GM12878 (cell line): ENCODE results near the gene CFAP61.

ENCODE experiments used
- ATF3 ChIP-seq: IDR thresholded peaks from 2 replicates; pipeline ENCODE4 v1.6.1; 2011; ENCODE audit warnings: low read depth, mild to moderate bottlenecking, low read length, moderate library complexity, borderline replicate concordance; ENCODE audit errors: extremely low read depth
- CTCF ChIP-seq, 3 experiments: IDR thresholded peaks in 2 of 3; conservative IDR thresholded peaks in 1 of 3; 2 replicates each; pipeline ENCODE4 v1.5.1; 2011; ENCODE audit warnings: low read depth in 3 of 3, low read length in 3 of 3, mild to moderate bottlenecking in 3 of 3, control low read depth in 2 of 3, moderate library complexity in 2 of 3, inconsistent platforms in 1 of 3, mixed read lengths in 1 of 3; ENCODE audit not compliant: control insufficient read depth in 2 of 3, insufficient read depth in 1 of 3; ENCODE audit errors: extremely low read depth in 1 of 3
- PKNOX1 ChIP-seq: fragments of 450-650 bp; IDR thresholded peaks from 2 replicates; pipeline ENCODE4 v1.6.1; 2016; ENCODE audit warnings: mild to moderate bottlenecking
- RAD21 ChIP-seq: IDR thresholded peaks from 2 replicates; pipeline ENCODE4 v1.6.1; 2011; ENCODE audit warnings: mild to moderate bottlenecking, low read depth, low read length, moderate library complexity; ENCODE audit not compliant: insufficient read depth
- ZBTB40 ChIP-seq: fragments of 450-650 bp; IDR thresholded peaks from 2 replicates; pipeline ENCODE4 v1.6.1; 2016; ENCODE audit warnings: mild to moderate bottlenecking, moderate library complexity, borderline replicate concordance

GRCh38 chr20:20203784-20204183, 151.5 kb downstream of the CFAP61 start:
- TF ChIP-seq RAD21 (no peak), CTCF (IDR thresholded peaks at IDR 0.05 in 2 of 3, conservative IDR thresholded peaks at IDR 0.05 in 1 of 3; ENCODE audit: control insufficient read depth in 2 of 3, extremely low read depth in 1 of 3, insufficient read depth in 1 of 3, low read depth in 3 of 3, low read length in 3 of 3) (no peak), ZBTB40 (no peak), PKNOX1 (no peak), ATF3 (no peak)
